Kidney (tissue), 14 donors: ENCODE measurements around the gene RAB40A. TPM values are rescaled to one million over a fixed set of nuclear protein-coding genes. Genes with fewer than 3 reads are reported as not detected.

Experiments
- DNase-seq, 5 donors: peaks; one replicate each; pipeline ENCODE4 v3.0.0-alpha.2; 2013 to 2020
- FAIRE-seq: peaks from 2 replicates; lab custom pipeline; 2012; peaks lifted over from hg19 to GRCh38; lab: Jason Lieb, UNC
- H3K27ac ChIP-seq, 2 donors: one replicate each; pipeline ENCODE4 v1.7.0; 2013; ENCODE audit warnings: low read depth in 2 of 2, low read length in 2 of 2, inconsistent platforms in 1 of 2
- H3K27me3 ChIP-seq: one replicate; pipeline ENCODE4 v1.7.1; 2013; ENCODE audit warnings: low read length, inconsistent platforms; ENCODE audit not compliant: control insufficient read depth, insufficient read depth
- H3K36me3 ChIP-seq, 3 donors: one replicate each; pipeline versions ENCODE4 v1.7.0 to v1.7.1; 2013; ENCODE audit warnings: low read length in 3 of 3, control low read depth in 1 of 3, inconsistent platforms in 1 of 3; ENCODE audit not compliant: insufficient read depth in 3 of 3, control insufficient read depth in 2 of 3
- H3K4me1 ChIP-seq, 3 donors: one replicate each; pipeline versions ENCODE4 v1.7.0 to v1.7.1; 2013; ENCODE audit warnings: low read length in 3 of 3, inconsistent platforms in 1 of 3, low read depth in 1 of 3; ENCODE audit not compliant: control insufficient read depth in 2 of 3, insufficient read depth in 2 of 3
- H3K4me3 ChIP-seq, 3 donors: one replicate each; pipeline versions ENCODE4 v1.7.0 to v1.8.1; 2013; ENCODE audit warnings: low read length in 3 of 3, control low read depth in 1 of 3, inconsistent platforms in 1 of 3
- H3K9ac ChIP-seq, 3 donors: one replicate each; pipeline versions ENCODE4 v1.7.0 to v1.7.1; 2013; ENCODE audit warnings: low read length in 3 of 3, control low read depth in 1 of 3, inconsistent platforms in 1 of 3
- H3K9me3 ChIP-seq, 3 donors: one replicate each; pipeline versions ENCODE4 v1.7.0 to v1.7.1; 2013; ENCODE audit warnings: low read length in 3 of 3, control low read depth in 1 of 3, inconsistent platforms in 1 of 3; ENCODE audit not compliant: control insufficient read depth in 2 of 3, insufficient read depth in 1 of 3
- intact Hi-C: fragments of 100-400 bp; cut with DNase I; formaldehyde crosslinking; loops from one replicate; pipeline ENCODE4 v1.11.1; 2022
- polyA plus RNA-seq: library from polyadenylated mRNA; stranded (reverse); fragments of 350-450 nt; fragmentation: Illumina TruSeq; extraction: RNeasy Lipid Tissue Mini Kit (QIAGEN cat#74804); gene quantifications from one replicate; pipeline ENCODE4 v1.2.3, GENCODE V29; 2014; ENCODE audit warnings: low read depth, low replicate concordance; ENCODE audit not compliant: insufficient read depth
- total RNA-seq: library from RNA; stranded (reverse); fragmentation: NEBNext Ultra II Directional; extraction: Animal tissue kit (Norgen Biotek cat#: 25700); gene quantifications from one replicate; pipeline ENCODE4 v1.2.1, GENCODE V29; 2021
- TF ChIP-seq, protein P1 (sequence below): IDR thresholded peaks from 3 replicates; pipeline ENCODE4 v1.5.1; 2012; ENCODE audit warnings: mild to moderate bottlenecking, moderate library complexity, borderline replicate concordance; ENCODE audit not compliant: insufficient read depth; ENCODE audit errors: extremely low read depth
- donor health status: control.
- donor health status: control.
- donor health status: control.
- donor health status: control.
- donor health status: control.
- donor health status: DM: yes; HTN: yes; CAD: no.
- donor health status: Normal renal cell carcinoma (clear cell type).

Gene RAB40A
- total and polyA plus RNA-seq, 2 donors from 2014 or later, result 1.4 TPM; not detected in 1

- peak overlapping the region; percentile 71 for H3K4me3 ChIP-seq
- peak; percentile 92 for FAIRE-seq
- H3K9ac ChIP-seq, result peak overlapping the region; percentile 52 to 65 (median 55)
- peak overlapping the region in 1 of 2 donors; percentile 14 for H3K27ac ChIP-seq
- peak; percentile 73 to 86 (median 80) for DNase-seq
- H3K36me3 ChIP-seq, result no peaks in the 10 kb centered on the region
- no peaks in the 10 kb centered on the region for H3K4me1 ChIP-seq
- TF ChIP-seq, protein P1, sequence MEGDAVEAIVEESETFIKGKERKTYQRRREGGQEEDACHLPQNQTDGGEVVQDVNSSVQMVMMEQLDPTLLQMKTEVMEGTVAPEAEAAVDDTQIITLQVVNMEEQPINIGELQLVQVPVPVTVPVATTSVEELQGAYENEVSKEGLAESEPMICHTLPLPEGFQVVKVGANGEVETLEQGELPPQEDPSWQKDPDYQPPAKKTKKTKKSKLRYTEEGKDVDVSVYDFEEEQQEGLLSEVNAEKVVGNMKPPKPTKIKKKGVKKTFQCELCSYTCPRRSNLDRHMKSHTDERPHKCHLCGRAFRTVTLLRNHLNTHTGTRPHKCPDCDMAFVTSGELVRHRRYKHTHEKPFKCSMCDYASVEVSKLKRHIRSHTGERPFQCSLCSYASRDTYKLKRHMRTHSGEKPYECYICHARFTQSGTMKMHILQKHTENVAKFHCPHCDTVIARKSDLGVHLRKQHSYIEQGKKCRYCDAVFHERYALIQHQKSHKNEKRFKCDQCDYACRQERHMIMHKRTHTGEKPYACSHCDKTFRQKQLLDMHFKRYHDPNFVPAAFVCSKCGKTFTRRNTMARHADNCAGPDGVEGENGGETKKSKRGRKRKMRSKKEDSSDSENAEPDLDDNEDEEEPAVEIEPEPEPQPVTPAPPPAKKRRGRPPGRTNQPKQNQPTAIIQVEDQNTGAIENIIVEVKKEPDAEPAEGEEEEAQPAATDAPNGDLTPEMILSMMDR, result peak; percentile 76
- intact Hi-C loops, result no loop called here
- H3K27me3 ChIP-seq, result peaks cover 2% of the 10 kb centered on the region
- H3K9me3 ChIP-seq, result no peaks in the 10 kb centered on the region
Measured at GRCh38 chrX:103533511-103534216, 14.4 kb upstream of the RAB40A start.

DNA sequence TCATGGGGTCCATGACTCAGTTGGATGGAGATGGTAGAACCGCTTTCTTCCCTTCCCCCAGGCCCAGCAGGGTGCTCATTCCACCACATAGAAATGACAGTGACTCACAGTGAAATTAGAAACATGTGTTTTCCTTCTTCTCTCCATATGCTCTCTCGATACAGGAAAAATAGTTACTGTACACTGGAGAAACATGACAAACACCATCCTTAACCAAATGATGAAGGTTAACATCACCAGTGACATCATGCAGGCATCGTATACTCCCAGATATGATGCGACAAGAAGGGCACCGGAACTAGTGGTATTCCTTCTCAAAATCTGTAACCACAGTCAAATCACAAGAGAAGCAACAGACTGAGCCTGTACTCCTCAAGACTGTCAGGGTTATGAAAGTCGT lies 11.7 kb upstream of the RAB40A start:
- no peak overlapping the region for H3K4me3 ChIP-seq
- no peak for FAIRE-seq
- DNase-seq, result no peak

GRCh38 chrX:103530545-103530944 lies 11.3 kb upstream of the RAB40A start:
- TF ChIP-seq, protein P1, result no peak
- Histone ChIP-seq H3K9me3 (no peaks in the 10 kb centered on the region), H3K4me3 (no peak overlapping the region), H3K4me1 (no peaks in the 10 kb centered on the region), H3K27ac (no peak overlapping the region), H3K9ac (no peak overlapping the region), H3K36me3 (no peaks in the 10 kb centered on the region), H3K27me3 (peaks cover 2% of the 10 kb centered on the region)
- intact Hi-C loops, result no loop called here
- no peak for DNase-seq
- no peak for FAIRE-seq

More for the DNA sequence above, 11.7 kb upstream of the RAB40A start:
- Histone ChIP-seq H3K9me3 (no peaks in the 10 kb centered on the region), H3K27me3 (peaks cover 2% of the 10 kb centered on the region), H3K4me1 (no peaks in the 10 kb centered on the region), H3K36me3 (no peaks in the 10 kb centered on the region), H3K9ac (no peak overlapping the region), H3K27ac (no peak overlapping the region)
- TF ChIP-seq, protein P1, result no peak
- intact Hi-C loops, result no loop called here
